Amniotic stem cell (primary cell): Measurements from ENCODE around the gene TRDMT1.
A peak's percentile ranks its signal among the peaks of the same experiment; 100 is the strongest.

Source experiments
- DNase-seq: peaks from one replicate; lab custom pipeline; 2025; lab: John Stamatoyannopoulos, UW

TRDMT1 gene

GRCh38 chr10:17200912-17201793 is at the start of gene TRDMT1:
Gene TRDMT1 (minus strand): TSS chr10:17201672. CDS start chr10:17201634, 38 bp downstream.
- DNase-seq: peak; percentile 89

- no peak for DNase-seq
Observed at GRCh38 chr10:17250736-17251135, 49.3 kb upstream of the TRDMT1 start.

GRCh38 chr10:17249820-17250219 is 48.3 kb upstream of the TRDMT1 start:
- no peak for DNase-seq

- DNase-seq: no peak
Observed at GRCh38 chr10:17248964-17249363, 47.5 kb upstream of the TRDMT1 start.

- no peak for DNase-seq
Observed at GRCh38 chr10:17247210-17247609, 45.7 kb upstream of the TRDMT1 start.

- DNase-seq: no peak
Observed at GRCh38 chr10:17244700-17245365, 43.4 kb upstream of the TRDMT1 start.

- DNase-seq: no peak
Observed at GRCh38 chr10:17241611-17242333, 40.3 kb upstream of the TRDMT1 start.

- no peak for DNase-seq
Observed at GRCh38 chr10:17240616-17241015, 39.1 kb upstream of the TRDMT1 start.

GRCh38 chr10:17240096-17240495 is 38.6 kb upstream of the TRDMT1 start:
- DNase-seq: no peak

GRCh38 chr10:17239345-17240085 is 38.0 kb upstream of the TRDMT1 start:
- no peak for DNase-seq

GRCh38 chr10:17238445-17239291 is 37.2 kb upstream of the TRDMT1 start:
- DNase-seq: peak; percentile 83

GRCh38 chr10:17237915-17238444 is 36.5 kb upstream of the TRDMT1 start:
- no peak for DNase-seq

- no peak for DNase-seq
Observed at GRCh38 chr10:17237149-17237527, 35.7 kb upstream of the TRDMT1 start.

GRCh38 chr10:17236468-17237148 is 35.1 kb upstream of the TRDMT1 start:
- DNase-seq: no peak

GRCh38 chr10:17235136-17235535 is 33.7 kb upstream of the TRDMT1 start:
- no peak for DNase-seq

- DNase-seq: no peak
Observed at GRCh38 chr10:17234431-17234945, 33.0 kb upstream of the TRDMT1 start.

GRCh38 chr10:17233286-17233991 is 32.0 kb upstream of the TRDMT1 start:
- no peak for DNase-seq

- DNase-seq: no peak
Observed at GRCh38 chr10:17232276-17232960, 30.9 kb upstream of the TRDMT1 start.

GRCh38 chr10:17231788-17232187 is 30.3 kb upstream of the TRDMT1 start:
- DNase-seq: no peak
